ENCODE results near the gene CCNB2.
"Not testable (repeated sequence)": the region's sequence is repeated elsewhere in the genome, so short reads cannot be mapped to it uniquely, and the experiment has no call there.

CCNB2 gene

DNA sequence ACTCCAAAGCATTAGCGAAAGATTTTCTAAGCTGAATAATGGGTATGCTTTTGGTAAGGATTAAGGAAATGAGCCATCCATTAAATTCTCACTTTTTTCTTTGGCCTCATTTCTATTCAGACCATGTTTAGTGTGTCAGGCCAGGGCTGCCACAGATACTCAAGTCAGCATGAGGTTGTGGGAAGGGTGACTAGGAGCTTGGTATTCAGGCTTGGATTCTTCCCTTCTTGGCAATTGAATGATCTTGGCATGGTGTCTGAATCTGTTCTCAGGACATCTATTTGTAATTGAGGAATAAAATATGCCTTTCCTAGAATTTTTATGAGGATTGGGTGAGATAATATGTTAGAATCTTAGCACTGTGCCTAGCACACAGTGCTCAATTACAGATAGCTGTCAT, 11.2 kb downstream of the CCNB2 start:
- DNase-seq (ENCODE audit: low read depth), result no peak
- H3K4me3 ChIP-seq (ENCODE audit: low read depth, low read length), result no peak overlapping the region
- TF ChIP-seq, protein P1, sequence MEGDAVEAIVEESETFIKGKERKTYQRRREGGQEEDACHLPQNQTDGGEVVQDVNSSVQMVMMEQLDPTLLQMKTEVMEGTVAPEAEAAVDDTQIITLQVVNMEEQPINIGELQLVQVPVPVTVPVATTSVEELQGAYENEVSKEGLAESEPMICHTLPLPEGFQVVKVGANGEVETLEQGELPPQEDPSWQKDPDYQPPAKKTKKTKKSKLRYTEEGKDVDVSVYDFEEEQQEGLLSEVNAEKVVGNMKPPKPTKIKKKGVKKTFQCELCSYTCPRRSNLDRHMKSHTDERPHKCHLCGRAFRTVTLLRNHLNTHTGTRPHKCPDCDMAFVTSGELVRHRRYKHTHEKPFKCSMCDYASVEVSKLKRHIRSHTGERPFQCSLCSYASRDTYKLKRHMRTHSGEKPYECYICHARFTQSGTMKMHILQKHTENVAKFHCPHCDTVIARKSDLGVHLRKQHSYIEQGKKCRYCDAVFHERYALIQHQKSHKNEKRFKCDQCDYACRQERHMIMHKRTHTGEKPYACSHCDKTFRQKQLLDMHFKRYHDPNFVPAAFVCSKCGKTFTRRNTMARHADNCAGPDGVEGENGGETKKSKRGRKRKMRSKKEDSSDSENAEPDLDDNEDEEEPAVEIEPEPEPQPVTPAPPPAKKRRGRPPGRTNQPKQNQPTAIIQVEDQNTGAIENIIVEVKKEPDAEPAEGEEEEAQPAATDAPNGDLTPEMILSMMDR (conservative IDR thresholded peaks at IDR 0.05; ENCODE audit: low read depth, low read length), result no peak

DNA sequence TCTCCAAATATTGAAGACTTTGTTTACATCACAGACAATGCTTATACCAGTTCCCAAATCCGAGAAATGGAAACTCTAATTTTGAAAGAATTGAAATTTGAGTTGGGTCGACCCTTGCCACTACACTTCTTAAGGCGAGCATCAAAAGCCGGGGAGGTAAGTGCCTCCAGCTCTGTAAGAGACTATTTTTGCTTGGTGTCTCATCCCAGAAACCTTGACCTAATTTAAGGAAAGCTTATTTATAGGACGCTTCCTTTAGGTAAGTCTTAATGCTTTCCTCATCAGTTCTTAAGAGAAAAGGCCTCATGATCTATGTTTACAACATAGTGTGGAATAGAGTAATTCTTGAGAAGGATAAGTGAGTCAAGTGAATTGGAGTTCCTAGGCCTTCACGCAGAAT, 11.8 kb downstream of the CCNB2 start:
- TF ChIP-seq, protein P1 (conservative IDR thresholded peaks at IDR 0.05; ENCODE audit: low read depth, low read length), result no peak
- DNase-seq (ENCODE audit: low read depth), result no peak
- no peak overlapping the region for H3K4me3 ChIP-seq (ENCODE audit: low read depth, low read length)

DNA sequence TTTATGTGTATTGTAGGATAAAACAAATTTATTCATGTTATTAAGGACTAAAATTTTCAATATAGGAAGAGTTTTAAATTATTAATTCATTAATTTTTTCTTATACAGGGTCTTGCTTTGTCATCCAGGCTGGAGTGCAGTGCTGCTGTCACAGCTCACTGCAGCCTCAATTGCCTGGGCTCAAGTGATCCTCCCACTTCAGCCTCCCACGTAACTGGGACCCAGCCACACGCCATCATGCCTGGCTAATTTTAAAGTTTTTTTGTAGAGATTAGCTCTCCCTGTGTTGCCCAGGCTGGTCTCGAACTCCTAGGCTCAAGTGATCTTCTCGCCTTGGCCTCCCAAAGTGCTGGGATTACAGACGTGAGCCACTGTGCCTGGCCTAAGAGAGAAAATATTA, 14.7 kb downstream of the CCNB2 start:
- no peak for DNase-seq (ENCODE audit: low read depth)
- TF ChIP-seq, protein P1 (conservative IDR thresholded peaks at IDR 0.05; ENCODE audit: low read depth, low read length), result no peak
- H3K4me3 ChIP-seq (ENCODE audit: low read depth, low read length), result no peak overlapping the region

DNA sequence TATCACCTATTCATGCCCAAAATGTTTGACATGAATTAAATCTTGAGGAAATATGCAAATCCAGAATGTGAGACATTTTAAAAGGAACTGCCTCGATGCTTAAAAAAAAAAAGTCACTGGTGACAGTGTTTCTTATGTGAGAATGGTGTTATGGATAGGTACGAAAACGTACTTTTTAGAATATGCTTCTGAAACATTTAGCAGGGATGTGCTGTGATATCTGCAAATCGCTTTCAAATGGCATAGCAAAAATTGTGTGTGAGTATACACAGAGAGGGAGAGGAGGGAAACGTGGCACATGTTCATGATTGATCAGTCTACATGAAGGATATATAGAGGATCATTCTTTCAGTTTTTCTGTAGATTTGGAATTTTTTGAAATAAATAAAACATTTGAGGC, 16.0 kb downstream of the CCNB2 start:
- TF ChIP-seq, protein P1 (conservative IDR thresholded peaks at IDR 0.05; ENCODE audit: low read depth, low read length), result no peak
- no peak overlapping the region for H3K4me3 ChIP-seq (ENCODE audit: low read depth, low read length)
- no peak for DNase-seq (ENCODE audit: low read depth)

DNA sequence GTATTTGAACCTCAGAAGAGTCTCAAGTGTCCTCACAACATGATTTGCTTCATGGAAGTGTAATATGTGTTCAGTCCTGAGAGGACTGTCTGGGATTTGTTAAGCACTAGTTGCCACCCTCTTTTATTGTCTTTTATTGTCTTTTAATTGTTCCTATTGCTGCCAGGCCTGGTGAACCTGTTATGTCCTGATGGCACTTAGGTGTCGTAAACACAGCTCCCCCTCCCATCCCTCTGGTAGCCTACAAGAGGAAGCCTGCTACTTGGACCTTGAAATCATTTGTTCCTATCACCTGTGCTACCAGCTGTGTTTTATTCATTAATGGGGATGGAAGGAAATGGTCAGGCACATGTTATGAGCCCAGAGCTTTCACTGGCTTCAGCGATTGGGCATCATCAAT, 19.3 kb downstream of the CCNB2 start:
- no peak overlapping the region for H3K4me3 ChIP-seq (ENCODE audit: low read depth, low read length)
- no peak for DNase-seq (ENCODE audit: low read depth)
- TF ChIP-seq, protein P1 (conservative IDR thresholded peaks at IDR 0.05; ENCODE audit: low read depth, low read length), result no peak

DNA sequence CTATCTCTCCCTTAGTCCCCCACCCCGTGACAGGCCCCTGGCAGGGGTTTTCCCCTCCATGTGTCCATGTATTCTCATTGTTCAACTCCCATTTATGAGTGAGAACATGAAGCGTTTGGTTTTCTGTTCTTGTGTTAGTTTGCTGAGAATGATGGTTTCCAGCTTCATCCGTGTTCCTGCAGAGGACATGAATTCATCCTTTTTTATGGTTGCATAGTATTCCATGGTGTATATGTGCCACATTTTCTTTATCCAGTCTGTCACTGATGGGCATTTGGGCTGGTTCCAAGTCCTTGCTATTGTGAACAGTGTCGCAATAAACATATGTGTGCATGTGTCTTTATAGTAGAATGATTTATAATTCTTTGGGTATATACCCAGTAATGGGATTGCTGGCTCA, 20.7 kb downstream of the CCNB2 start:
- not testable (repeated sequence) for H3K4me3 ChIP-seq (ENCODE audit: low read depth, low read length); DNase-seq (ENCODE audit: low read depth)

DNA sequence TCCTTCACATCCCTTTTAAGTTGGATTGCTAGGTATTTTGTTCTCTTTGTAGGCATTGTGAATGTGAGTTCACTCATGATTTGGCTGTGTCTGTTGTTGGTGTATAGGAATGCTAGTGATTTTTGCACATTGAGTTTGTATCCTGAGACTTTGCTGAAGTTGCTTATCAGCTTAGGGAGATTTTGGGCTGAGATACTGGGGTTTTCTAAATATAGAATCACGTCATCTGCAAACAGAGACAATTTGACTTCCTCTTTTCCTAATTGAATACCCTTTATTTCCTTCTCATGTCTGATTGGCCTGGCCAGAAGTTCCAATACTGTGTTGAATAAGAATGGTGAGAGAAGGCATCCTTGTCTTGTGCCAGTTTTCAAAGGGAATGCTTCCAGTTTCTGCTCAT, 22.3 kb downstream of the CCNB2 start:
- not testable (repeated sequence) for H3K4me3 ChIP-seq (ENCODE audit: low read depth, low read length); DNase-seq (ENCODE audit: low read depth)

DNA sequence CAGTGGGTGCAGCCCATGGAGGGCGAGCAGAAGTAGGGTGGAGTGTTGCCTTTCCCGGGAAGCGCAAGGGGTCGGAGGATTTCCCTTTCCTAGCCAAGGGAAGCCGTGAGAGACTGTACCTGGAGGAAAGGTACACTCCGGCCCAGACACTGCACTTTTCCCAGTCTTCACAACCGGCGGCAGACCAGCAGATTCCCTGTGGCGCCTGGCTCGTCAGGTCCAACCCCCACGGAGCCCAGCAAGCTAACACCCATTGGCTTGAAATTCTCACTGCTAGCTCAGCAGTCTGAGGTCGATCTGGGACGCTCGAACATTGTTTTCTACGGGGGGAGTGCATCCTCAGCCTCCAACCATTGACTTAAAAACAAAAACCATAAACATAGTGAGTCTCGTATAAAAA, 26.5 kb downstream of the CCNB2 start:
- DNase-seq (ENCODE audit: low read depth), result no peak
- TF ChIP-seq, protein P1 (conservative IDR thresholded peaks at IDR 0.05; ENCODE audit: low read depth, low read length), result no peak
- H3K4me3 ChIP-seq (ENCODE audit: low read depth, low read length), result no peak overlapping the region
